Measurements from ENCODE around the gene MYL3.

DNA sequence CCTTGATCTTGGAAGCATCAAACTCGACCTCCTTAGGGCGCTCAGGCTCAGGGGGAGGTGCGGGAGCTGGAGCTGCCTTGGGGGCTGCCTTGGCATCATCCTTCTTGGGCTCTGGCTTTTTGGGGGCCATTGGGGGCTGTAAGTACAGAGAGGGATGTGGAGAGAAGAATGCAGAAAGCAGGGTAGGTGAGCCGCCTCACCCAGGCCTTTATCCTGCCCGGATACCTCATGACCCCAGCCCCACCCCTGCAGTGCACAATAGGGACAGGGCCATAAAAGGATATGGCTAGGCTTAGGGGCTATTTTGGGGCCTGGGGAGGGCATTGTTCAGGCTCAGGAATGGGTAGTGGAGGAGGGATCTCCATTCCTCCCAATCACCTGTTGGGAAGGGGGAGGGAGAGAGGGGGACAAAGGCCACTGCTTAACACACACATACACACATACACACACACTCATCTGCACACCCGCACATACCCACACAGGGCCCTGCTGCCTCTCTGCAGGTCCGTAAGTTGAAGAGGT lies at the start of gene MYL3:
- no peak for TF ChIP-seq YY1 (IDR thresholded peaks at IDR 0.05; ENCODE audit: low read depth)
- no peak for TF ChIP-seq MAX (IDR thresholded peaks at IDR 0.05)
- TF ChIP-seq, protein P1, sequence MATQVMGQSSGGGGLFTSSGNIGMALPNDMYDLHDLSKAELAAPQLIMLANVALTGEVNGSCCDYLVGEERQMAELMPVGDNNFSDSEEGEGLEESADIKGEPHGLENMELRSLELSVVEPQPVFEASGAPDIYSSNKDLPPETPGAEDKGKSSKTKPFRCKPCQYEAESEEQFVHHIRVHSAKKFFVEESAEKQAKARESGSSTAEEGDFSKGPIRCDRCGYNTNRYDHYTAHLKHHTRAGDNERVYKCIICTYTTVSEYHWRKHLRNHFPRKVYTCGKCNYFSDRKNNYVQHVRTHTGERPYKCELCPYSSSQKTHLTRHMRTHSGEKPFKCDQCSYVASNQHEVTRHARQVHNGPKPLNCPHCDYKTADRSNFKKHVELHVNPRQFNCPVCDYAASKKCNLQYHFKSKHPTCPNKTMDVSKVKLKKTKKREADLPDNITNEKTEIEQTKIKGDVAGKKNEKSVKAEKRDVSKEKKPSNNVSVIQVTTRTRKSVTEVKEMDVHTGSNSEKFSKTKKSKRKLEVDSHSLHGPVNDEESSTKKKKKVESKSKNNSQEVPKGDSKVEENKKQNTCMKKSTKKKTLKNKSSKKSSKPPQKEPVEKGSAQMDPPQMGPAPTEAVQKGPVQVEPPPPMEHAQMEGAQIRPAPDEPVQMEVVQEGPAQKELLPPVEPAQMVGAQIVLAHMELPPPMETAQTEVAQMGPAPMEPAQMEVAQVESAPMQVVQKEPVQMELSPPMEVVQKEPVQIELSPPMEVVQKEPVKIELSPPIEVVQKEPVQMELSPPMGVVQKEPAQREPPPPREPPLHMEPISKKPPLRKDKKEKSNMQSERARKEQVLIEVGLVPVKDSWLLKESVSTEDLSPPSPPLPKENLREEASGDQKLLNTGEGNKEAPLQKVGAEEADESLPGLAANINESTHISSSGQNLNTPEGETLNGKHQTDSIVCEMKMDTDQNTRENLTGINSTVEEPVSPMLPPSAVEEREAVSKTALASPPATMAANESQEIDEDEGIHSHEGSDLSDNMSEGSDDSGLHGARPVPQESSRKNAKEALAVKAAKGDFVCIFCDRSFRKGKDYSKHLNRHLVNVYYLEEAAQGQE (IDR thresholded peaks at IDR 0.05; ENCODE audit: low read depth), result no peak
- TF ChIP-seq TAF1 (IDR thresholded peaks at IDR 0.05; ENCODE audit: low read depth), result no peak
- no peak for TF ChIP-seq EP300 (IDR thresholded peaks at IDR 0.05; ENCODE audit: borderline replicate concordance)
- no peak for TF ChIP-seq RAD21 (IDR thresholded peaks at IDR 0.05; ENCODE audit: low read depth)
- TF ChIP-seq ZBTB7A (IDR thresholded peaks at IDR 0.05; ENCODE audit: low read depth), result no peak
- no peak for TF ChIP-seq CREB1 (IDR thresholded peaks at IDR 0.05; ENCODE audit: low read depth)
- no peak for TF ChIP-seq CEBPB (IDR thresholded peaks at IDR 0.05)
- TF ChIP-seq FOXM1 (IDR thresholded peaks at IDR 0.05; ENCODE audit: borderline replicate concordance, low read depth), result no peak
